ENCODE data around the gene SLF2. TPM values are rescaled to one million over a fixed set of nuclear protein-coding genes. Genes with fewer than 3 reads are reported as not detected.

The SLF2 gene
- total and polyA plus RNA-seq, 8 donors: 2.3 to 49.9 (median 14.4) TPM

- no peaks in the 10 kb centered on the region for H3K9me3 ChIP-seq
- peaks cover 72 to 100% (median 100%) of the 10 kb centered on the region in 4 donors for H3K36me3 ChIP-seq
- intact Hi-C loops (cut with DNase I; ENCODE audit: low total_unique reads): no loop called here
- WGBS, 5 donors: 82 to 89% (median 86%) methylated on average over 3 of the region's 3 CpGs
- no peaks in the 10 kb centered on the region for H3K4me1 ChIP-seq
- H3K4me3 ChIP-seq: no peak overlapping the region
- DNase-seq: no peak
- no peak overlapping the region for H3K27ac ChIP-seq
- H3K27me3 ChIP-seq: no peaks in the 10 kb centered on the region
- TF ChIP-seq EP300 (IDR thresholded peaks at IDR 0.05) (no peak), CTCF (IDR thresholded peaks at IDR 0.05) (no peak), POLR2A (IDR thresholded peaks at IDR 0.05) (no peak), POLR2AphosphoS5 (IDR thresholded peaks at IDR 0.05) (no peak)
These were observed 36.2 kb downstream of the SLF2 start for GRCh38 chr10:100948916-100949315.

- Histone ChIP-seq H3K4me1 (no peaks in the 10 kb centered on the region), H3K4me3 (no peak overlapping the region), H3K27ac (no peak overlapping the region), H3K9me3 (no peaks in the 10 kb centered on the region), H3K27me3 (no peaks in the 10 kb centered on the region), H3K36me3 (peaks cover 20 to 93% (median 88%) of the 10 kb centered on the region in 4 donors)
- intact Hi-C loops (cut with DNase I; ENCODE audit: low total_unique reads): no loop called here
- DNase-seq: no peak
- no peak for TF ChIP-seq POLR2AphosphoS5 (IDR thresholded peaks at IDR 0.05)
- no peak for TF ChIP-seq CTCF (IDR thresholded peaks at IDR 0.05)
These were observed 47.5 kb downstream of the SLF2 start for GRCh38 chr10:100960251-100960650.

GRCh38 chr10:100962351-100963080 is 49.8 kb downstream of the SLF2 start:
- intact Hi-C loops (cut with DNase I; ENCODE audit: low total_unique reads): no loop called here
- no peak for DNase-seq
- H3K4me1 ChIP-seq: no peaks in the 10 kb centered on the region
- H3K9me3 ChIP-seq: no peaks in the 10 kb centered on the region
- no peak overlapping the region for H3K4me3 ChIP-seq
- 69 to 78% (median 71%) methylated on average over 4 of the region's 4 CpGs for WGBS, 5 donors
- TF ChIP-seq POLR2A (IDR thresholded peaks at IDR 0.05) (no peak), EP300 (IDR thresholded peaks at IDR 0.05) (no peak), POLR2AphosphoS5 (IDR thresholded peaks at IDR 0.05) (no peak), CTCF (IDR thresholded peaks at IDR 0.05) (no peak)
- H3K27ac ChIP-seq: no peak overlapping the region
- H3K27me3 ChIP-seq: no peaks in the 10 kb centered on the region
- H3K36me3 ChIP-seq: peaks cover 8 to 85% (median 76%) of the 10 kb centered on the region in 4 donors

- TF ChIP-seq POLR2AphosphoS5 (IDR thresholded peaks at IDR 0.05): no peak
- TF ChIP-seq POLR2A (IDR thresholded peaks at IDR 0.05): no peak
- TF ChIP-seq EP300 (IDR thresholded peaks at IDR 0.05): no peak
- TF ChIP-seq CTCF (IDR thresholded peaks at IDR 0.05): no peak
- WGBS, 5 donors: 90 to 100% (median 96%) methylated on average over 1 of the region's 1 CpG
- Histone ChIP-seq H3K9me3 (no peaks in the 10 kb centered on the region), H3K27ac (no peak overlapping the region), H3K4me1 (peaks cover 4 to 8% (median 7%) of the 10 kb centered on the region in 4 donors), H3K36me3 (peaks cover 7 to 72% (median 63%) of the 10 kb centered on the region in 4 donors), H3K27me3 (no peaks in the 10 kb centered on the region), H3K4me3 (no peak overlapping the region)
- DNase-seq: no peak
- intact Hi-C loops (cut with DNase I; ENCODE audit: low total_unique reads): no loop called here
These were observed 51.1 kb downstream of the SLF2 start for GRCh38 chr10:100963826-100964225.

Data from stomach (tissue), 9 donors.